WERI-Rb-1 (cell line): Measurements from ENCODE around the gene TRIM7.

Experiments
- DNase-seq: peaks from one replicate; pipeline ENCODE4 v3.0.0-alpha.2; 2020
- H3K27ac ChIP-seq: fragments of 250-450 bp; sonication (Bioruptor Pico); 2 replicates; pipeline ENCODE4 v1.5.1; 2020; ENCODE audit warnings: mild to moderate bottlenecking, moderate library complexity
- H3K27me3 ChIP-seq: fragments of 250-450 bp; sonication (Bioruptor Pico); 2 replicates; pipeline ENCODE4 v1.5.1; 2021; ENCODE audit warnings: mild to moderate bottlenecking, low read depth, moderate library complexity; ENCODE audit not compliant: insufficient read depth, severe bottlenecking
- H3K36me3 ChIP-seq: fragments of 250-450 bp; sonication (Bioruptor Pico); 2 replicates; pipeline ENCODE4 v1.5.1; 2020; ENCODE audit warnings: mild to moderate bottlenecking, moderate library complexity
- H3K4me3 ChIP-seq: 2 replicates; pipeline ENCODE4 v1.5.1; 2011; ENCODE audit warnings: low read depth, mild to moderate bottlenecking, control low read depth, low read length
- H3K9me3 ChIP-seq: fragments of 250-450 bp; sonication (Bioruptor Pico); 2 replicates; pipeline ENCODE4 v1.5.1; 2021; ENCODE audit warnings: mild to moderate bottlenecking, moderate library complexity; ENCODE audit not compliant: severe bottlenecking
- TF ChIP-seq, protein P1 (sequence below): IDR thresholded peaks from 2 replicates; pipeline ENCODE4 v1.5.1; 2011; ENCODE audit warnings: low read depth, mild to moderate bottlenecking, control low read depth, inconsistent platforms, low read length

Gene TRIM7

DNA sequence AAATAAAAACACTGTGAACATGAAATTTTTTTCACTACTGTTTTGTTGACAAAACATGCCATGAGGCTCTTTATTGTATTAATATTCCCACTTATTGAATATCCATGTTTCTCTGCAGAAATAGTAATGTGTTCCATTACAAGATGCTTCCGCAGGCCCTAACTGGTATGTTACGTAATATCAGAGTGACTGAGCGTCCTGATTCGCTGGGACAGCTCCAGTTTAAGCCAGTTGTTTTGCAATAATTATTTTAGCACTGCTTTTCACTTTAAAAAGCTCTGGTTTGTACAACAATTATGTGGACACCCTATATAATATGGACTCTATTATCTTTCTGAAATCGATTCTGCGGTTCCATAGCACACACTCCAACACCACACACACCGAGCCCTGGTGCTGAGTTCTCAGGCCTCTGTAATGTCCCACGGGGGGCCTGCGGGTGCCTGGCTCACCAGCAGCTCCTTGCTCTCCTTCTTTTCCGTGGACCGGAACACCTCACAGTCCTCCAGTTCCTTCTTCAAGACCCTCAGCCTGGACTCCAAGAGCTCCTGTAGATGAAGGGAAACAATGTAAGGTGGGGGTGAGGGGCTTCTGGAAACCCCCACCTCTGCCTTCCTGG is 1.8 kb downstream of the TRIM7 start:
- Histone ChIP-seq H3K9me3 (no peaks in the 10 kb centered on the region), H3K36me3 (no peaks in the 10 kb centered on the region), H3K4me3 (no peak overlapping the region), H3K27ac (no peak overlapping the region), H3K27me3 (peaks cover 15% of the 10 kb centered on the region)
- TF ChIP-seq, protein P1, sequence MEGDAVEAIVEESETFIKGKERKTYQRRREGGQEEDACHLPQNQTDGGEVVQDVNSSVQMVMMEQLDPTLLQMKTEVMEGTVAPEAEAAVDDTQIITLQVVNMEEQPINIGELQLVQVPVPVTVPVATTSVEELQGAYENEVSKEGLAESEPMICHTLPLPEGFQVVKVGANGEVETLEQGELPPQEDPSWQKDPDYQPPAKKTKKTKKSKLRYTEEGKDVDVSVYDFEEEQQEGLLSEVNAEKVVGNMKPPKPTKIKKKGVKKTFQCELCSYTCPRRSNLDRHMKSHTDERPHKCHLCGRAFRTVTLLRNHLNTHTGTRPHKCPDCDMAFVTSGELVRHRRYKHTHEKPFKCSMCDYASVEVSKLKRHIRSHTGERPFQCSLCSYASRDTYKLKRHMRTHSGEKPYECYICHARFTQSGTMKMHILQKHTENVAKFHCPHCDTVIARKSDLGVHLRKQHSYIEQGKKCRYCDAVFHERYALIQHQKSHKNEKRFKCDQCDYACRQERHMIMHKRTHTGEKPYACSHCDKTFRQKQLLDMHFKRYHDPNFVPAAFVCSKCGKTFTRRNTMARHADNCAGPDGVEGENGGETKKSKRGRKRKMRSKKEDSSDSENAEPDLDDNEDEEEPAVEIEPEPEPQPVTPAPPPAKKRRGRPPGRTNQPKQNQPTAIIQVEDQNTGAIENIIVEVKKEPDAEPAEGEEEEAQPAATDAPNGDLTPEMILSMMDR: no peak
- DNase-seq: no peak

DNA sequence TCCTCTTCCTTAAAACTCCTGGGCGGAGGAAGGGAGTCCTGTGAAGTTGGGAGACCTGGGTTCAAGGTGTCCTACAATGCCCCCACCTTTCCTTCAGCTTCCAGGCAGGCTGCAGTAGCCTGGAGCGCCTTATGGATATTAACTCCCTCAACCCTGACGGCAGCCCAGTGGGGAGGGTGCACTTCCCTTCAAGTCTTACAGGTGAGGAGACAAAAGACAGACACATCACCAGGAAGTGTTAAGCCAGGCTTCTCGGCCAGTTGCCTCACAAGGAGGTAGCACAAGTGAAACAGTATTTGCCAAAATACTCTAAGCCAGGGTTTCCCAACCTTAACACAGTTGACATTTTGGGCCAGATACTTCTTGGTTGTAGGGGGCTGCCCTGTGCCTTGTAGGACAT is 4.2 kb downstream of the TRIM7 start:
- Histone ChIP-seq H3K36me3 (no peaks in the 10 kb centered on the region), H3K4me3 (no peak overlapping the region), H3K27ac (no peak overlapping the region), H3K9me3 (no peaks in the 10 kb centered on the region), H3K27me3 (peaks cover 14% of the 10 kb centered on the region)
- DNase-seq: no peak
- TF ChIP-seq, protein P1: no peak

DNA sequence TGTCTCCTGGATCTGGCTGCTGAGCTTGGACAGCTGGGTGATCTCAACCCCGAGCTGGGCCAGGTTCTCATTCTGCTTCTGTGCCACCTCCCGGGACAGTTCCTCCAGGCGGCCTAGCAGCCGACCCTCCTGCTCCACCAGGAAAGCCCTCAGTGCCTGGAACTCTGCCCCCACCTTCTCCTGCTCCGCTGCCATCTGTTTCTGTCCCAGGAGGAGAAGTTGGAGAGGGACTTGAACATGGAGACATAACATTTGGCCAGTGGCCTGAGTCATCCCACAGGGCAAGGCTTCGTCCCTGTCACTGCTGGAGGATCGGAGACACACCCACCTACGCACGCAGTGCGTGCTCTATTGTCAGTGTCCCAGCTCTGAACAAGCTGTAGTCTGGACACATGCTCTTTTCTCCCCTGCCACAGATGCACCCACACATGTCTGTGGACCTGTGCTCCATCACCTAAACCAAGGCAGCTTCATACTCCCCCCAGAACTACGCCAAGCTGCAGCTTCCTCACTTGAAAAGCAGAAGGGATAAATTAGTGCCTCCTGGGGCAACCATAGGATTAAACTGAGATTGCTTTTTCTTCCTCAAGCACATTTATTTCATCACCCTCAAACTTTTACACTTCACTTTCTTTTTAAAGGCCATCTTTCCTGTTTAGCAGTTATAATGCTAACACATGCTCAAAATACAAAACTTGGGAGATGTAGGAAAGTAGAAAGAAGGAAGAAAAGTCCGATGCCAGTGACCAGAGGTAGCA is 4.9 kb downstream of the TRIM7 start:
- no peak overlapping the region for H3K4me3 ChIP-seq
- no peak overlapping the region for H3K27ac ChIP-seq
- DNase-seq: no peak
- TF ChIP-seq, protein P1: no peak
- peaks cover 9% of the 10 kb centered on the region for H3K27me3 ChIP-seq
- H3K9me3 ChIP-seq: no peaks in the 10 kb centered on the region
- H3K36me3 ChIP-seq: no peaks in the 10 kb centered on the region

DNA sequence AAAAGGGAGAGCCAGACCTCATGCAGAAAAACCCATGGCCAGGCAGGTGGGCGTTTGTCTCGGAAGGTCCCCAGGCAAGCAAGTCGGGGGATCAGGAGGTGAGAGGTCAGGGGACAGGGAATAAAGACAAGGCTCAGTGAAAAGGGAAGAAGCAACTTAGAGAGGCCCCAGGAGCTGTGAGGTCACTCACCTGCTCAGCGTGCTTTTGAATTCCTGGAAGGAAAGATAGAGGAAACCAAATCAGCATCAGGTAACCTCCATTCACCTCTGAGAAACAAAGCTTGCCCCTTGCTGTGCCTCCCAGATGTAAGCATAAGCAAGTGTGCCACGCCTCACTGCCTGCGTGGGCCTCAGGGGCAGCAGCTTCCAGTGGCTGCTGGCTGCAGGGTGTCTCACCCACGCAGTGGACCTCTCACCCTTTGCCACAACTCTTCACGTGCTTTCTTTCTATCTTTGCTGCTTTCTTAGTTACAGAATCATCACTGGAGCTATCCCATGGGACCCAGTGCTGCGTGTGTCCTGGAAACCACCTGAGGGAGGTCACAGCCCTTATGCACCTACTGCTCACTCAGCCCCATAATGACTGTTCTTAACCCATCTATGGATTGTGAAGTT is 6.0 kb downstream of the TRIM7 start:
- H3K4me3 ChIP-seq: no peak overlapping the region
- no peaks in the 10 kb centered on the region for H3K36me3 ChIP-seq
- peaks cover 7% of the 10 kb centered on the region for H3K27me3 ChIP-seq
- H3K27ac ChIP-seq: no peak overlapping the region
- TF ChIP-seq, protein P1: no peak
- DNase-seq: no peak
- H3K9me3 ChIP-seq: no peaks in the 10 kb centered on the region

DNA sequence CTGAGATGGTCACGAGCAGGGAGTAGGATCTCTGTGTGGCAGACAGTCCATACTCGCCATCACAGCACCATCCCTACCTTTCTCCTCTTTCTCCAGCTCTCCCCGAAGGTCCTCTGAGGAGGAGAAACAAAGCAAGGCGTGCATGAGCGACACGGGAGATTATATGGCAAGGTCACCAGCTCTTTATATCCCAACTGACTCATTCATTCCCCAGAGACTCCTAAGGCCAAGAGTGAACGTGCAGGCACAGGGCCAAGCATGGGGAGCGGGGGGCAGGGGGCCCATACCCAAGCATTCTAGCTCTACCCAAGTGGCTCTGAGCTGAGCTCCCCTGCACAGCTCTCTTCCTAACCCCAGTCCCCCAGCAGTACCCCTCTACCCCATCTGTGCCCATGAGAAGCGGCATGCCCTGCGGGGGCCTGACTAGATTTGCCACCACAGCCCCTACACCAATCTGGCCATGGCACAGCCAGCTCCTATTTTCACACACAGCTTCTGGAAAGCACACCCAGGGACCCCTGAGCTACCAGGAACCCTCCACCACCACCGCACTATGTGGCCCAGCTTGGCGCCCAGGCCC is 6.8 kb downstream of the TRIM7 start:
- Histone ChIP-seq H3K36me3 (no peaks in the 10 kb centered on the region), H3K9me3 (no peaks in the 10 kb centered on the region), H3K27ac (no peak overlapping the region), H3K27me3 (no peaks in the 10 kb centered on the region), H3K4me3 (no peak overlapping the region)
- DNase-seq: no peak
- TF ChIP-seq, protein P1: no peak
